Measurements from ENCODE around the gene LDAH.
A peak's percentile ranks its signal among the peaks of the same experiment; 100 is the strongest.

LDAH gene

DNA sequence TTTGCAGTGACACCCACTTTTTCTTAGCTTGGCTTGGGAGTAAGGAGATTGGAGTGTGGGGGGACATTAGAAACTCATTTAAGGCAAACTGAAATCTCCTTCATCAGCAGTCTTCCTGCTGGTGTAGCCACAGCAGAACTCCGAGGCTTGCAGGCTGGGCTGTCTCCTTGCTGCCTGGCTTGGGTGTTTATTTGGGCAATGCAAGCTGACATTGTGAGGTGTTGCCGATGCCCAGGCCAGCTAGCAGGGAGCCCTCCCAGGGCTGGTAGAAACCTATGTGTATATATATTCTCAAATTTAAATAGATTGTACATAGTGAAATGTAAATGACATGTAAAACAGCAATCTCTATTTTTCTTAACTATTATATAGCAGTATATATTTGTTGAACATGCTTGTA lies 144.1 kb downstream of the LDAH start:
- no peak overlapping the region for H3K4me3 ChIP-seq (ENCODE audit: low read depth, low read length)
- TF ChIP-seq, protein P1, sequence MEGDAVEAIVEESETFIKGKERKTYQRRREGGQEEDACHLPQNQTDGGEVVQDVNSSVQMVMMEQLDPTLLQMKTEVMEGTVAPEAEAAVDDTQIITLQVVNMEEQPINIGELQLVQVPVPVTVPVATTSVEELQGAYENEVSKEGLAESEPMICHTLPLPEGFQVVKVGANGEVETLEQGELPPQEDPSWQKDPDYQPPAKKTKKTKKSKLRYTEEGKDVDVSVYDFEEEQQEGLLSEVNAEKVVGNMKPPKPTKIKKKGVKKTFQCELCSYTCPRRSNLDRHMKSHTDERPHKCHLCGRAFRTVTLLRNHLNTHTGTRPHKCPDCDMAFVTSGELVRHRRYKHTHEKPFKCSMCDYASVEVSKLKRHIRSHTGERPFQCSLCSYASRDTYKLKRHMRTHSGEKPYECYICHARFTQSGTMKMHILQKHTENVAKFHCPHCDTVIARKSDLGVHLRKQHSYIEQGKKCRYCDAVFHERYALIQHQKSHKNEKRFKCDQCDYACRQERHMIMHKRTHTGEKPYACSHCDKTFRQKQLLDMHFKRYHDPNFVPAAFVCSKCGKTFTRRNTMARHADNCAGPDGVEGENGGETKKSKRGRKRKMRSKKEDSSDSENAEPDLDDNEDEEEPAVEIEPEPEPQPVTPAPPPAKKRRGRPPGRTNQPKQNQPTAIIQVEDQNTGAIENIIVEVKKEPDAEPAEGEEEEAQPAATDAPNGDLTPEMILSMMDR (IDR thresholded peaks at IDR 0.05; ENCODE audit: insufficient read depth, low read depth, low read length, missing control alignments) = no peak
- no peak for DNase-seq (ENCODE audit: low read depth)

DNA sequence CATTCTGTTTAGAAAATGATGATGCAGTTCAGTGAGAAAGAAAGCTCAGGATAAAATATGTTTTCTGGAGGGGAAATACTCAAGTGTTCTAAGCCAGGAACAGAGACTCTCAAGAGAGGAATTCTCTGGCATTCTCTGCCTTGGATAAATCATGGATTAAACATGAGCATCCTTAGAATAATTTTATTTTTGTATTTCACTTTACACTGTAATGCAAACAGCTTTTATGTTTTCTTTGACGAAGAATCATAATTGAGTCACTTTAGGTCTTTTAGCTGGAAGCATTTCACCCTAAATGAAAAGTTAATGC lies 144.9 kb downstream of the LDAH start:
- no peak for DNase-seq (ENCODE audit: low read depth)
- H3K4me3 ChIP-seq (ENCODE audit: low read depth, low read length) = peak overlapping the region; percentile 25
- TF ChIP-seq, protein P1 (IDR thresholded peaks at IDR 0.05; ENCODE audit: insufficient read depth, low read depth, low read length, missing control alignments) = no peak

DNA sequence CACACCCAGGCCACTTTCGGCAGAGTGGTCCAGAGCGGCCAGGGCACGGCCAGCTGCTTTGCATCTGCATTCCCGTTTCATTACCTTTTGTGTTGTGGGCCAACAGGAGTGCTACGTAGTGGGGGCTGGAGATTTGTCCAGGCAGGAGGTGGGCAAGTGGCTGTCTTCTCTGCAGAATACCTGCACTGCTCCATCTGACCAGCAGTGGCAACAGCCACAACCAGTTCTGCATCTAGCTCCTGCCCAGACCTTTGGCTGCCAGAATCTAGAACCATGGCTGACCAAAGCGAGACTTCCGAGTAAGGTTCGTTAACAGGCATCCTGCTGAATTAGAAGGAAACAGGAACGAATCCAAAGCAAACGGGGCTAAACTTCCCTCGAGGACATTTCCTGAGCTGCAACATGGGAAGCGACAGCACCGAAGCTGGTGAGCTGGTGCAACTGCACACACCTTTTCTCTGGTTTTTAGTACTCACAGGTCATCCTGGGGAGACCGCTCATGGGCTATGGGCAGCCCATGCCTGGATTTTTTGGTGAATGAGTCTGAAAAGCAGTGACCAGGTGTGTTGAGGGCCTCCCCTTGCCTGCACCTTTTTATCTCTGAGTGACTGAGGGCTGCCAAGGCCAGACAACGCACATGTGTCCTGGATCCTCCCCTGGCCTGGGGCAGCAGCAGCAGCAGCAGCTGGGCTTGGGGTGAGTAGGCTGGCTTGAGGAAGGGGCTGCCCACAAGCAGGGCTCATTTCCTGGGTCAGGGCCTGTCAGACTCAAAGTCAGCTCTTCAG lies 145.4 kb downstream of the LDAH start:
- peak overlapping the region; percentile 25 for H3K4me3 ChIP-seq (ENCODE audit: low read depth, low read length)
- TF ChIP-seq, protein P1 (IDR thresholded peaks at IDR 0.05; ENCODE audit: insufficient read depth, low read depth, low read length, missing control alignments) = peak; percentile 53

DNA sequence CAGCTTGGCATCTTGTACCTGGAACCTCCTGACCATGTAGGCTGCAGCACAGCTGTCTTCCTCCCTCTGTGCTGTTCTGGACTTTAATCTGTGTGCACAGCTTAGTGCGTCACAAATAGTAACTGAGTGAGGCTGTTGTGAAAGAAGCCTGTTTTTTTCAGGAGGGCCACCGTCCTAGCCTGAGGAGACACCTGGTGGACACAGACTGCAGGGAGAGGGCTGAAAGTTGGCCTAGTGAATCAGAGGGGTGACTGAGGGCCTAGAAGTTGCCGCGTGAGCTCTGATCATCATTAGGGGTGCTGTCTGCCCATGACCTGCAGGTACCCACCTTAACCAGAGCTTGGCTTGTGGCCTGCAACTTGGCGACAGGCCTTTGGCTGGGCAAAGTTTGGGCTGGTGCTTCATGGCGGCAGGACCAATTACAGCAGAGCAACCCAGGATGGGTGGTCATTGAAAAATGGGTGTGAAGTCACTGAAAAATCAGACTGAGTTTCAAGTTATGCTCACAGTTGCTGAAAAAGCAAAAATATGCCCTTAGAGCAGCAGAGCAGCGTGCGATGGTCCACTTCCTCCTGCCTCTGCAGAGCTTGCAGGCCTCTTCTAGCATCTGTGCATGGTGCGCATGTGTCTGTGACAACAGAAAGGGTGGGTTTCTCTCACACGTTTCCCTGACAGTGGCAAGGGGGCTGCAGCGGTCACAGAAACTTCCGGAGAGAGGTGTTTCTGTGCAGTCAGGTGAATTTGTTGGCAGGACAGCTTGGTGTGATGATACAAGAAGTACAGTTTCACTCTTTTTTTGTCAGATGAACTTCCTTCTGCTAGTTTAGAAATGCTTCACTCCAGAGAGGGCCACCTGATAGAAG lies 146.3 kb downstream of the LDAH start:
- TF ChIP-seq, protein P1 (IDR thresholded peaks at IDR 0.05; ENCODE audit: insufficient read depth, low read depth, low read length, missing control alignments) = peak; percentile 23
- no peak overlapping the region; the same call in 1 of the 2 replicates for H3K4me3 ChIP-seq (ENCODE audit: low read depth, low read length)
- peak; percentile 93 for DNase-seq (ENCODE audit: low read depth)

More for the DNA sequence above, 145.4 kb downstream of the LDAH start:
- DNase-seq (ENCODE audit: low read depth) = peak; percentile 63

DNA sequence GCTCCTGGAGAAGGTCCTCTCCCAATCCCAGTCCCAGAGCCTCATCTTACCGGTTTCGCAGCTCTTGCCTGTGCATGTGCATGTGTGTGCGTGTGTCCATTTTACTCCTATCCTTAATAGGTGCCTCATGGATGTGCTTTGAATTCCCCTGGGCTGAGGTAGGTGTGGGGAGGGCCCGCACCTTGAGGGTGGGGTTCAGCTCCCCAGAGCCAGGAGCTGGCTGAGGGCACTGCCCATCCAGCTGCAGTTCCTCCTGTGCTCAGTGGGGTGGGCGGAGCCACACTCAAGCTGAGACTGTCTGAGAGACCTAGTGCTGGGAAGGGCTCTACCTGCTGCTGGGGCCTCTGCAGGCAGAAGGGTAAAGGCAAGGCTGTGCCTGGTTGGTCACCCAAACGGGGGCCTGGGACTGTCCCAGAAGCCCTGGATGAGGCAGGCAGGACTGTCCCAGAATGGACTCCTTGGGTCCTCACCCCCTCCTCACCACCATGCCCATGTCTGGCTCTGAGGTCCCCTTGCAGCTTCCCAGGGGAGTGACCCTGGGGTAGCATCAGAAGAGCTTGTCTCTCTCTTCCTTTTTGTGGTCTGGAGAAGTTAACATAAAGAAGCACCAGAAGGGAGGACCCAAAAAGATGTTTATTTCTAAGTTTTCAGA lies 147.1 kb downstream of the LDAH start:
- no peak overlapping the region for H3K4me3 ChIP-seq (ENCODE audit: low read depth, low read length)
- DNase-seq (ENCODE audit: low read depth) = peak; percentile 73
- TF ChIP-seq, protein P1 (IDR thresholded peaks at IDR 0.05; ENCODE audit: insufficient read depth, low read depth, low read length, missing control alignments) = peak; percentile 5

DNA sequence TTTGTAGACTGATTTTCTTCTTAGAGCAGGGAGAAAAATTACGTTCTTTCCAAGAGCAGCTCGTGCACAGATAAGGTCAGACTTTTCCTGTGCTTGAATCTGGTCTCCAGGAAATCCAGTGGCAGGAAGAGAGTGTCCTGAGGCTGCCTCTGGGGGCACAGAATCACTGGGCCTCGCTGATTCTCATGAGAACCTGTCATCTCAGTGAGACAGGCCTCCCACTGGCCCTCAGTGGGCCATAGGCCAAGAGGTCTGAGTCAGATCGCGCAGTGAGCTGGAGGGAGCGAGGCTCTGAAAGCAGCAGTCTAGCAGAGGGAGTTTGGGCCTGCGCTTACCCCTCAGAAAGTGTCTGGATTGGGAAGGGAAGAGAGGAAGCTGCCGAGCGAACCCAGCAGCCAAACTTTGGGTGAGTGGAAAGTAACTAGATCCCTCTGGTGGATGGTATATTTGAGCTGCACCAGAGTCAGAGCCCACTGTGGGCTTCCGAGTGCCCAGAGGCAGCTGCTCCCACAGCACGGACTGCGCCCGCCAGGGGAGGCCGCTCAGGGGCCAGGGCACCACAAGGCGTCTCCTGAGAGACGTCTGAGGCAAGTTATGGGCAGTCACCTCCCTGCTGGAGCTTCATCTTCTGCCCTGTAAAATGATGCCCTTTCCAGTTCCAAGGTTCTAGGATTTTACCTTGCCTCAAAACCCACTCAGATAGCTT lies 147.8 kb downstream of the LDAH start:
- TF ChIP-seq, protein P1 (IDR thresholded peaks at IDR 0.05; ENCODE audit: insufficient read depth, low read depth, low read length, missing control alignments) = no peak
- no peak overlapping the region for H3K4me3 ChIP-seq (ENCODE audit: low read depth, low read length)
- DNase-seq (ENCODE audit: low read depth) = no peak
